HCT116 (cell line): ENCODE results near the gene GPT2.

ENCODE experiments used
- CBX3 ChIP-seq: IDR thresholded peaks from 2 replicates; pipeline ENCODE4 v1.6.1; 2012; ENCODE audit warnings: low read depth
- CEBPB ChIP-seq: IDR thresholded peaks from 2 replicates; pipeline ENCODE4 v1.6.1; 2012; ENCODE audit warnings: low read depth
- CTCF ChIP-seq, 3 experiments: fragments of 200-600 bp in 1 of 3; sonication (generic) in 1 of 3; IDR thresholded peaks in 2 of 3; conservative IDR thresholded peaks in 1 of 3; 2 replicates each; pipeline ENCODE4 v1.5.1; 2012 to 2017; ENCODE audit warnings: low read depth in 2 of 3, low read length in 2 of 3, antibody characterized with exemption in 1 of 3, borderline replicate concordance in 1 of 3, control low read depth in 1 of 3, mild to moderate bottlenecking in 1 of 3, mixed read lengths in 1 of 3, mixed run types in 1 of 3, moderate library complexity in 1 of 3; ENCODE audit not compliant: insufficient read depth in 1 of 3
- EGR1 ChIP-seq: IDR thresholded peaks from 2 replicates; pipeline ENCODE4 v1.6.1; 2012; ENCODE audit warnings: low read depth
- EZH2 ChIP-seq: fragments of 200-600 bp; sonication (generic); IDR thresholded peaks from 2 replicates; pipeline ENCODE4 v1.6.1; 2017; ENCODE audit warnings: antibody characterized with exemption, mixed run types
- MAX ChIP-seq: IDR thresholded peaks from 2 replicates; pipeline ENCODE4 v1.6.1; 2012
- POLR2A ChIP-seq: IDR thresholded peaks from 2 replicates; pipeline ENCODE4 v1.7.0; 2011; ENCODE audit warnings: borderline replicate concordance; ENCODE audit not compliant: insufficient read depth, insufficient read length; ENCODE audit errors: extremely low read depth
- POLR2AphosphoS5 ChIP-seq: IDR thresholded peaks from 2 replicates; pipeline ENCODE4 v1.6.1; 2011; ENCODE audit warnings: mild to moderate bottlenecking, low read depth, low read length, moderate library complexity
- RAD21 ChIP-seq: IDR thresholded peaks from 2 replicates; pipeline ENCODE4 v1.6.1; 2012; ENCODE audit warnings: low read depth, mild to moderate bottlenecking
- REST ChIP-seq: IDR thresholded peaks from 2 replicates; pipeline ENCODE4 v1.6.1; 2012; ENCODE audit warnings: low read depth
- SP1 ChIP-seq: IDR thresholded peaks from 2 replicates; pipeline ENCODE4 v1.6.1; 2012; ENCODE audit warnings: low read depth
- SRF ChIP-seq: IDR thresholded peaks from 2 replicates; pipeline ENCODE4 v1.6.1; 2012; ENCODE audit warnings: low read depth
- TCF7L2 ChIP-seq: IDR thresholded peaks from 2 replicates; pipeline ENCODE4 v1.7.0; 2011; ENCODE audit warnings: borderline replicate concordance, inconsistent platforms; ENCODE audit not compliant: insufficient read depth, insufficient read length; ENCODE audit errors: extremely low read depth

- TF ChIP-seq CBX3 (no peak), CTCF (IDR thresholded peaks at IDR 0.05 in 2 of 3, conservative IDR thresholded peaks at IDR 0.05 in 1 of 3; ENCODE audit: borderline replicate concordance in 1 of 3, insufficient read depth in 1 of 3, low read depth in 2 of 3, low read length in 2 of 3) (no peak), MAX (no peak), EZH2 (no peak), POLR2AphosphoS5 (no peak), SRF (no peak), REST (no peak), CEBPB (no peak), TCF7L2 (no peak), POLR2A (no peak), EGR1 (no peak), SP1 (no peak), RAD21 (no peak)
Observed at GRCh38 chr16:46937536-46937935, 53.4 kb downstream of the GPT2 start.
